ENCODE results near the gene CD72. TPM values are rescaled to one million over a fixed set of nuclear protein-coding genes. Genes with fewer than 3 reads are reported as not detected.
A peak's percentile ranks its signal among the peaks of the same experiment; 100 is the strongest.

Gene CD72, protein sequence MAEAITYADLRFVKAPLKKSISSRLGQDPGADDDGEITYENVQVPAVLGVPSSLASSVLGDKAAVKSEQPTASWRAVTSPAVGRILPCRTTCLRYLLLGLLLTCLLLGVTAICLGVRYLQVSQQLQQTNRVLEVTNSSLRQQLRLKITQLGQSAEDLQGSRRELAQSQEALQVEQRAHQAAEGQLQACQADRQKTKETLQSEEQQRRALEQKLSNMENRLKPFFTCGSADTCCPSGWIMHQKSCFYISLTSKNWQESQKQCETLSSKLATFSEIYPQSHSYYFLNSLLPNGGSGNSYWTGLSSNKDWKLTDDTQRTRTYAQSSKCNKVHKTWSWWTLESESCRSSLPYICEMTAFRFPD
- total RNA-seq (2021; fragmentation: NEBNext Ultra II Directional; extraction: Animal tissue kit (Norgen Biotek cat#: 25700)): under 1 TPM; 0.37 to 0.87 (median 0.49) TPM
- long read RNA-seq: 0 reads

DNA sequence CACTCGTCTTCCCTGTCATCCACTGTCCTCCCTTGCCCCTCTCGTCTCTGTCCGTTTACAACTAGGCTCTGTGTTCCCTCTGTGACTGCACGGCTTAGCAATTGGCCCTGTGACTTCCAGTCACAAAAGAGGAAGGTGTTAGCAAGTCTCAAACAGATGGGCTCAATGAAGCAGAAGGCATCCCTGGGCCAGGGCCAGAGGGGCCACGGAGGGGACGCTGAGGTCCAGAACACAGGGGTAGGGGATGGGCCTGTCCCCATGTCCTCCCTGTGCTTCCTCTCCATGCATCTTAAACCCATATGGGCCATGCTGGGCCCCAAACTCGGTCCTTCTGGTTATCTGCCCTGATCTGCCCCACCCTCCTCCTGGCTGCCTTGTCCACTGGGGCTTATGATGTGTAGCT, at the start of gene CD72:
Gene CD72, minus strand, starts transcription at position 89 of the 403 bp plus-strand sequence. CDS start 110 bp downstream, outside the sequence.
- no peaks in the 10 kb centered on the region; the same call in 1 of the 2 replicates for H3K36me3 Mint-ChIP-seq (ENCODE audit: low read depth)
- H3K27me3 Mint-ChIP-seq (ENCODE audit: insufficient read depth): peaks cover 32% of the 10 kb centered on the region
- H3K9me3 Mint-ChIP-seq: no peaks in the 10 kb centered on the region
- no peak for TF ChIP-seq CTCF (IDR thresholded peaks at IDR 0.05)
- H3K27ac Mint-ChIP-seq: no peak within 1 kb of the TSS
- H3K4me3 Mint-ChIP-seq: peak within 1 kb of the TSS; percentile 46
- DNase-seq: no peak
- H3K4me1 Mint-ChIP-seq (ENCODE audit: low read depth): no peaks in the 10 kb centered on the region

- no peak overlapping the region for H3K4me3 Mint-ChIP-seq
- H3K36me3 Mint-ChIP-seq (ENCODE audit: low read depth): no peaks in the 10 kb centered on the region
- no peak for DNase-seq
- H3K9me3 Mint-ChIP-seq: no peaks in the 10 kb centered on the region
- H3K27me3 Mint-ChIP-seq (ENCODE audit: insufficient read depth): peaks cover 5% of the 10 kb centered on the region
- no peak overlapping the region for H3K27ac Mint-ChIP-seq
- H3K4me1 Mint-ChIP-seq (ENCODE audit: low read depth): peaks cover 47% of the 10 kb centered on the region
- TF ChIP-seq CTCF (IDR thresholded peaks at IDR 0.05): no peak
Observed at GRCh38 chr9:35667939-35668338, 49.7 kb upstream of the CD72 start.

- peaks cover 5% of the 10 kb centered on the region for H3K27me3 Mint-ChIP-seq (ENCODE audit: insufficient read depth)
- no peak for DNase-seq
- no peaks in the 10 kb centered on the region for H3K9me3 Mint-ChIP-seq
- peaks cover 61% of the 10 kb centered on the region for H3K4me1 Mint-ChIP-seq (ENCODE audit: low read depth)
- no peak overlapping the region for H3K4me3 Mint-ChIP-seq
- TF ChIP-seq CTCF (IDR thresholded peaks at IDR 0.05): no peak
- H3K27ac Mint-ChIP-seq: no peak overlapping the region
- H3K36me3 Mint-ChIP-seq (ENCODE audit: low read depth): peaks cover 5% of the 10 kb centered on the region; the same call in 1 of the 2 replicates
Observed at GRCh38 chr9:35666549-35666948, 48.3 kb upstream of the CD72 start.

- peak overlapping the region; percentile 19; the same call in 1 of the 2 replicates for H3K27ac Mint-ChIP-seq
- no peaks in the 10 kb centered on the region for H3K9me3 Mint-ChIP-seq
- H3K4me3 Mint-ChIP-seq: peak overlapping the region; percentile 90
Observed at GRCh38 chr9:35666045-35666444, 47.8 kb upstream of the CD72 start.

GRCh38 chr9:35665471-35665818, 47.2 kb upstream of the CD72 start:
- H3K27ac Mint-ChIP-seq: peak overlapping the region; percentile 60
- no peak for DNase-seq
- no peaks in the 10 kb centered on the region for H3K9me3 Mint-ChIP-seq
- H3K4me1 Mint-ChIP-seq (ENCODE audit: low read depth): peaks cover 70% of the 10 kb centered on the region
- H3K36me3 Mint-ChIP-seq (ENCODE audit: low read depth): peaks cover 12% of the 10 kb centered on the region; the same call in 1 of the 2 replicates
- H3K27me3 Mint-ChIP-seq (ENCODE audit: insufficient read depth): peaks cover 5% of the 10 kb centered on the region
- TF ChIP-seq CTCF (IDR thresholded peaks at IDR 0.05): no peak
- H3K4me3 Mint-ChIP-seq: peak overlapping the region; percentile 90

More at GRCh38 chr9:35666045-35666444, 47.8 kb upstream of the CD72 start:
- DNase-seq: no peak
- Mint-ChIP-seq H3K4me1 (ENCODE audit: low read depth) (peaks cover 64% of the 10 kb centered on the region), H3K36me3 (ENCODE audit: low read depth) (peaks cover 8% of the 10 kb centered on the region; the same call in 1 of the 2 replicates), H3K27me3 (ENCODE audit: insufficient read depth) (peaks cover 5% of the 10 kb centered on the region)
- TF ChIP-seq CTCF (IDR thresholded peaks at IDR 0.05): no peak
